HEK293T (cell line): ENCODE measurements around the gene CIBAR2.

ENCODE experiments used
- CTCF ChIA-PET: fragments of 350-600 bp; formaldehyde crosslinking; extraction: SDS; loops from one replicate; lab custom pipeline; 2021; ENCODE audit warnings: antibody characterized with exemption, inconsistent platforms; lab: Yijun Ruan, JAX
- POLR2A ChIA-PET: fragments of 350-600 bp; formaldehyde crosslinking; extraction: SDS; loops from one replicate; lab custom pipeline; 2020; ENCODE audit warnings: antibody characterized with exemption, inconsistent platforms; lab: Yijun Ruan, JAX
- DNase-seq: peaks from one replicate; pipeline ENCODE4 v3.0.0; 2012; ENCODE audit warnings: mixed read lengths; ENCODE audit errors: extremely low spot score
- ARNT ChIP-seq: fragments of 450-650 bp; IDR thresholded peaks from 2 replicates; pipeline ENCODE4 v1.6.1; 2017; ENCODE audit warnings: mild to moderate bottlenecking
- BHLHE40 ChIP-seq: fragments of 450-650 bp; IDR thresholded peaks from 2 replicates; pipeline ENCODE4 v1.6.1; 2016; ENCODE audit warnings: mild to moderate bottlenecking, moderate library complexity, borderline replicate concordance
- CTBP1 ChIP-seq: fragments of 450-650 bp; IDR thresholded peaks from 2 replicates; pipeline ENCODE4 v1.6.1; 2016; ENCODE audit warnings: borderline replicate concordance
- ELF4 ChIP-seq: fragments of 450-650 bp; IDR thresholded peaks from 2 replicates; pipeline ENCODE4 v1.6.1; 2017; ENCODE audit warnings: antibody characterized with exemption
- FOXA1 ChIP-seq: fragments of 450-650 bp; IDR thresholded peaks from 2 replicates; pipeline ENCODE4 v1.6.1; 2016; ENCODE audit warnings: mild to moderate bottlenecking
- FOXK2 ChIP-seq: fragments of 450-650 bp; IDR thresholded peaks from 2 replicates; pipeline ENCODE4 v1.6.1; 2016; ENCODE audit warnings: mild to moderate bottlenecking
- FOXM1 ChIP-seq: fragments of 450-650 bp; IDR thresholded peaks from 2 replicates; pipeline ENCODE4 v1.6.1; 2017; ENCODE audit warnings: mild to moderate bottlenecking, borderline replicate concordance
- HDGF ChIP-seq: fragments of 450-650 bp; IDR thresholded peaks from 2 replicates; pipeline ENCODE4 v1.6.1; 2017; ENCODE audit warnings: antibody characterized with exemption, borderline replicate concordance
- L3MBTL2 ChIP-seq: fragments of 450-650 bp; conservative IDR thresholded peaks from 2 replicates; pipeline ENCODE4 v1.6.1; 2016; ENCODE audit warnings: mild to moderate bottlenecking
- LEF1 ChIP-seq: fragments of 450-650 bp; IDR thresholded peaks from 2 replicates; pipeline ENCODE4 v1.6.1; 2017; ENCODE audit warnings: mild to moderate bottlenecking, borderline replicate concordance
- NFRKB ChIP-seq: fragments of 450-650 bp; IDR thresholded peaks from 2 replicates; pipeline ENCODE4 v1.6.1; 2016; ENCODE audit warnings: mild to moderate bottlenecking, moderate library complexity
- SP1 ChIP-seq: fragments of 450-650 bp; IDR thresholded peaks from 2 replicates; pipeline ENCODE4 v1.6.1; 2017
- SUZ12 ChIP-seq: fragments of 450-650 bp; IDR thresholded peaks from 2 replicates; pipeline ENCODE4 v1.6.1; 2016; ENCODE audit warnings: mild to moderate bottlenecking
- TARDBP ChIP-seq: fragments of 450-650 bp; IDR thresholded peaks from 2 replicates; pipeline ENCODE4 v1.6.1; 2016
- ZNF384 ChIP-seq: fragments of 450-650 bp; IDR thresholded peaks from 2 replicates; pipeline ENCODE4 v1.6.1; 2016
- TF ChIP-seq, protein P1 (sequence below): fragments of 450-650 bp; IDR thresholded peaks from 2 replicates; pipeline ENCODE4 v1.6.1; 2016

The CIBAR2 gene

DNA sequence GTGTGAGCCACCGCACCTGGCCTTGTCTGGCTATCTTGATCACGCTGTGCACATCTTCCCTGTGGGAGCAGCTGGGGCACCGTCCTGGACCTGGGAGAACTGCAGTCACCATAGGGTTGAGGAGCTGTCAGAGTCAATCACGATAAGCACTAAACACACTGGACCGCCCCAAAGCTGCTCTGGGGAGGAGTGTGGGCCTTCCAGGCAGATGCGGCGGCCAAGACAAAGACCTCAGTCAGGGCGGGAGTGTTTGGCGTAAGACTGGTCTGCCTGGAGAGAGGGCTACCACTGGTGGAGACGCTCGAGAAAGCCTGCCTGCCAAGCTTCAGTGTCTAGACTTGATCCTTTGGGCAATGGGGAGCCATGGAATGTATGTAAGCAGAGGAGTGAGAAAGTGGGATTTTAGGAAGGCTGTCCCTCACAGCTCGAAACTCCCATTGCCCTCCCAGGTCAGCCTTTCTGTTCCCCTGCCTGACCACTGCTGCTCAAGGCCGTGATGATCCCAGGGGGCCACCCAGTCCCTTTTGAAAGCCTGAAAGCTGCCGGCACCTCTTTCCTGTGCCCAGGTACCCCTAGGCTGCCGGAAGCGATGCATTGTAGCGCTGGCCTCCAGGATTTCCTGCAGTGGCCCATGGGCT, 29.3 kb upstream of the CIBAR2 start:
- ChIA-PET POLR2A (no interaction called here), CTCF (interaction anchor here (0.7 kb wide), 1 partner anchor 12 kb away, joined by 3 read pairs; no protein-coding TSS in a partner anchor)
- TF ChIP-seq FOXK2 (no peak), SUZ12 (no peak), ZNF384 (no peak), ELF4 (no peak), NFRKB (no peak), BHLHE40 (no peak), L3MBTL2 (no peak), SP1 (no peak), TARDBP (no peak), FOXA1 (no peak), LEF1 (no peak), HDGF (no peak), FOXM1 (no peak), ARNT (no peak), CTBP1 (no peak)
- TF ChIP-seq, protein P1, sequence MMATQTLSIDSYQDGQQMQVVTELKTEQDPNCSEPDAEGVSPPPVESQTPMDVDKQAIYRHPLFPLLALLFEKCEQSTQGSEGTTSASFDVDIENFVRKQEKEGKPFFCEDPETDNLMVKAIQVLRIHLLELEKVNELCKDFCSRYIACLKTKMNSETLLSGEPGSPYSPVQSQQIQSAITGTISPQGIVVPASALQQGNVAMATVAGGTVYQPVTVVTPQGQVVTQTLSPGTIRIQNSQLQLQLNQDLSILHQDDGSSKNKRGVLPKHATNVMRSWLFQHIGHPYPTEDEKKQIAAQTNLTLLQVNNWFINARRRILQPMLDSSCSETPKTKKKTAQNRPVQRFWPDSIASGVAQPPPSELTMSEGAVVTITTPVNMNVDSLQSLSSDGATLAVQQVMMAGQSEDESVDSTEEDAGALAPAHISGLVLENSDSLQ, result no peak
- no peak for DNase-seq

DNA sequence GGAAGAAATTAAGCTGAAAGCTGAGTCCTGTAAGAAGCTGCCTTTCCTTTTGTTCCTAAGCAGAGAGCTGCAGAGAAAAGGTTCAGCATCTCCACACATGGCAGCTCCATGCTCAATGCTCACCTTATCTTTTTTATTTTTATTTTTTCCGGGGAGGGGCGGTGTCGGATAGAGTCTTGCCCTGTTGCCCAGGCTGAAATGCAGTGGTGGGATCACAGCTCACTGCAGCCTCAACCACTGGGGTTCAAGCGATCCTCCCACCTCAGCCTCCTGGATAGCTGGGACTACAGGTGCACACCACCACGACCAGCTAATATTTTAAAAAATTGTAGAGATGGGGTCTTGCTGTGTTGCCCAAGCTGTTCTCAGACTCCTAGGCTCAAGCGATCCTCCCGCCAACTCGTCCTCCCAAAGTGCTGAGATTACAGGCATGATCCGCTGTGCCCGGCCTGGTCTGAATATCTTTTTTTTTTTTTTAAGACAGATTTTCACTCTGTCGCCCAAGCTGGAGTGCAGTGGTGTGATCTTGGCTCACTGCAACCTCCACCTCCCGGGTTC, 28.3 kb upstream of the CIBAR2 start:
- no peak for DNase-seq
- ChIA-PET POLR2A (no interaction called here), CTCF (interaction anchor here (0.7 kb wide), 1 partner anchor 474 kb away, joined by 6 read pairs; no protein-coding TSS in a partner anchor)

DNA sequence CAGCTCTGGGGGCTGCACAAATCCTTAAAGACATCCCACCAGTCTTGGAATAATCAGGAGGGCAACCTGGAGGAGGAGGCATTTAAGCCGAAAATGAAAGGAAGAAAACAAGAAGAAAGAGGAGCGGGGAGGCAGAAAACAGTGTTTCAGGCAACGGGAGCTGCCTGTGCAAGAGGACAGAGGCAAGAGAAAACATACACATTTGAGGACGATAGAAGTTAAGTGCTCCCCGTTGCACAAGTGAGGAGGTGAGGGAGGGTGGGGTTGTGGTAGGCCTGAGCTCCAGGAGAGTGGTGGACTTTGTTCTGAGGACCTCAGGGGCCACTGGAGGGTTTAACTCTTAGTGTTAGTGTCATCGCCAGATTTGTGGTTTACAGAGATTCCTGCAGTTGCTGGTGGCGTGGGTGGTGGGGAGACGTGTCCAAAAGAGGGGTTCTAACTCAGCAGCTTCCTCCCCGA, 27.6 kb upstream of the CIBAR2 start:
- ChIA-PET POLR2A (no interaction called here), CTCF (no interaction called here)
- no peak for TF ChIP-seq HDGF
- TF ChIP-seq NFRKB, result no peak
- TF ChIP-seq ZNF384, result no peak
- no peak for TF ChIP-seq ELF4
- no peak for TF ChIP-seq SP1
- TF ChIP-seq CTBP1, result no peak
- no peak for TF ChIP-seq SUZ12
- TF ChIP-seq TARDBP, result no peak
- no peak for TF ChIP-seq FOXM1
- no peak for TF ChIP-seq ARNT
- no peak for TF ChIP-seq L3MBTL2
- TF ChIP-seq, protein P1, result no peak
- no peak for TF ChIP-seq LEF1
- TF ChIP-seq FOXA1, result no peak
- TF ChIP-seq BHLHE40, result no peak
- TF ChIP-seq FOXK2, result no peak
- no peak for DNase-seq

More for the DNA sequence above, 28.3 kb upstream of the CIBAR2 start:
- TF ChIP-seq, protein P1, result no peak
- TF ChIP-seq SUZ12 (no peak), SP1 (no peak), ARNT (no peak), ELF4 (no peak), HDGF (no peak), FOXK2 (no peak), FOXA1 (no peak), NFRKB (no peak), LEF1 (no peak), L3MBTL2 (no peak), FOXM1 (no peak), CTBP1 (no peak), TARDBP (no peak), BHLHE40 (no peak), ZNF384 (no peak)

DNA sequence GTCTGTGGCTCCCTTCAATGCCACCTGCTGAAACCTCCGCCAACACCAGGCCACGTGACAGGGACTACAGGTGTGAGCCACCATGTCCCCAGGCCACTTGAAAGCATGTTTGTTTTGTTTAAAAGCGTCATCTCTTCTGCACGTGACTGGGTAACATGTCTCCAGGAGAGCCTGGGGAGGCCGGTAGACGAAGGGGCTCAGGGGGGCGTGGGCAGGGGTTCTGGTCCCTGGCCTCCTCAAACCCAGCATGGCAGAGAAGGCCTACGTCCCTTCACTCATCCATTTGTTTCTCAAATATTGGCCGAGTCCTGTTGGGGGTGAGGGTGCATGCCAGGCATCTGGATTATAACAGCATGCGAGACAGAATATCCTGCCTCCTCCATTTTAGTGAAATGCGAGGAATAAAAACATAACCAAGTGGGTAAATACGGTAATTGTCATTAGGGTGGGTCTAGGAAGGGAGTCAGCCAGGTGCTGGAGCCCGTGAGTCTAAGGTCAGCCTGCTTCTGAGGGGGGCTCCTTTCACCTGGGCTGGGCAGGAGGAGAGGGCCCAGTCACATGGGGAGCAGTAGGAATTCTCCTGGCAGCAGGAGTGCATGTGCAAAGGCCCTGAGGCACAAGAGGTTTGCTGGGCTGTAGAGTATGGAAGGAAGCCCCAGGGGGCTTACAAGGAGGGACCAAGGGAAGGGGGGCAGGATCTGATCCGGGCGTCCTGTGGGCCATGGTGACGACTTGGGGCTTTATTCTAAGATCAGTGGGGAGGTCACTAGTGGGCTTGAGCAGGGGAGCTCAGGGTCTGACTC, 26.8 kb upstream of the CIBAR2 start:
- DNase-seq, result no peak
- POLR2A ChIA-PET, result no interaction called here
- CTCF ChIA-PET, result interaction anchor here (0.7 kb wide), 1 partner anchor 281 kb away, joined by 4 read pairs; no protein-coding TSS in a partner anchor
- TF ChIP-seq SP1 (no peak), FOXA1 (no peak), FOXM1 (no peak), ELF4 (no peak), HDGF (no peak), CTBP1 (no peak), L3MBTL2 (no peak), BHLHE40 (no peak), ARNT (no peak), FOXK2 (no peak), TARDBP (no peak), LEF1 (no peak), SUZ12 (no peak), NFRKB (no peak), ZNF384 (no peak)
- TF ChIP-seq, protein P1, result no peak
